ENCODE results near the gene STON2. TPM values are rescaled to one million over a fixed set of nuclear protein-coding genes. Genes with fewer than 3 reads are reported as not detected.

Gene STON2, protein sequence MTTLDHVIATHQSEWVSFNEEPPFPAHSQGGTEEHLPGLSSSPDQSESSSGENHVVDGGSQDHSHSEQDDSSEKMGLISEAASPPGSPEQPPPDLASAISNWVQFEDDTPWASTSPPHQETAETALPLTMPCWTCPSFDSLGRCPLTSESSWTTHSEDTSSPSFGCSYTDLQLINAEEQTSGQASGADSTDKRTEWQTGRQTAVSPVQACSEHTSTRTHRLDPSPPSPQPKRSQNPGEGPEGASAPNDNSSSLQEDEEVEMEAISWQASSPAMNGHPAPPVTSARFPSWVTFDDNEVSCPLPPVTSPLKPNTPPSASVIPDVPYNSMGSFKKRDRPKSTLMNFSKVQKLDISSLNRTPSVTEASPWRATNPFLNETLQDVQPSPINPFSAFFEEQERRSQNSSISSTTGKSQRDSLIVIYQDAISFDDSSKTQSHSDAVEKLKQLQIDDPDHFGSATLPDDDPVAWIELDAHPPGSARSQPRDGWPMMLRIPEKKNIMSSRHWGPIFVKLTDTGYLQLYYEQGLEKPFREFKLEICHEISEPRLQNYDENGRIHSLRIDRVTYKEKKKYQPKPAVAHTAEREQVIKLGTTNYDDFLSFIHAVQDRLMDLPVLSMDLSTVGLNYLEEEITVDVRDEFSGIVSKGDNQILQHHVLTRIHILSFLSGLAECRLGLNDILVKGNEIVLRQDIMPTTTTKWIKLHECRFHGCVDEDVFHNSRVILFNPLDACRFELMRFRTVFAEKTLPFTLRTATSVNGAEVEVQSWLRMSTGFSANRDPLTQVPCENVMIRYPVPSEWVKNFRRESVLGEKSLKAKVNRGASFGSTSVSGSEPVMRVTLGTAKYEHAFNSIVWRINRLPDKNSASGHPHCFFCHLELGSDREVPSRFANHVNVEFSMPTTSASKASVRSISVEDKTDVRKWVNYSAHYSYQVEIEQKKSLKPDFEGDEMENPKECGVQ
- total RNA-seq: 10 to 100 TPM; 12.5 to 21.8 (median 16.1) TPM

DNA sequence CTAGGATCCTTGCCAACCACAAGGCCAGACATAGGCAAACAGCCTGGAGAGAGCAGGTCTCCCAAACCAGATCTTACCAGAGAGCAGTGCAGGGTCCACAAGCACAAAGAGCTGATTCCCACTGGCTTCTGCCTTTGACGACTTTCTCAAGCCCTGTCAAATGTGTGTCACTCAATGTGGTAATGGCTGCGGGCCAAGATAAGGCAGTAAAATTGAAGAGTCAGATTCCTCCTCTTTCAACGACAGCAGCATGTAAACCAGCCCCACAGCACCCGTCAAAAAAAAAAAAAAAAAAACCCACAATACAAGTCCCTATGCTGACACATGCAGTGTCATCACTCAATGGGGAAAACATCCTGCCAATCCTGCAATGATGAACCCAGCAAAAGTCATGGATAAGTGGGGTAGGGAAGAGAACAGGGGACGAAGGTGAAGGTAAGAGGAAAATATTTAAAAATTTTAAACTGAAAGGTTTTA, at the start of gene STON2:
Gene STON2, minus strand, starts transcription at position 123 of the 477 bp plus-strand sequence. CDS start 1,942 bp downstream, outside the sequence.
- WGBS, 2 donors: 29% methylated on average over 5 of the region's 5 CpGs
- intact Hi-C loops (cut with DNase I; ENCODE audit: low total_unique reads): no loop called here
- peak; percentile 68 to 87 for DNase-seq (ENCODE audit: low spot score in 2 of 2)
- no peak within 1 kb of the TSS for H3K4me3 ChIP-seq (ENCODE audit: low read depth, poor library complexity, severe bottlenecking)
- no peak for TF ChIP-seq POLR2A (IDR thresholded peaks at IDR 0.05)
- TF ChIP-seq, protein P1, sequence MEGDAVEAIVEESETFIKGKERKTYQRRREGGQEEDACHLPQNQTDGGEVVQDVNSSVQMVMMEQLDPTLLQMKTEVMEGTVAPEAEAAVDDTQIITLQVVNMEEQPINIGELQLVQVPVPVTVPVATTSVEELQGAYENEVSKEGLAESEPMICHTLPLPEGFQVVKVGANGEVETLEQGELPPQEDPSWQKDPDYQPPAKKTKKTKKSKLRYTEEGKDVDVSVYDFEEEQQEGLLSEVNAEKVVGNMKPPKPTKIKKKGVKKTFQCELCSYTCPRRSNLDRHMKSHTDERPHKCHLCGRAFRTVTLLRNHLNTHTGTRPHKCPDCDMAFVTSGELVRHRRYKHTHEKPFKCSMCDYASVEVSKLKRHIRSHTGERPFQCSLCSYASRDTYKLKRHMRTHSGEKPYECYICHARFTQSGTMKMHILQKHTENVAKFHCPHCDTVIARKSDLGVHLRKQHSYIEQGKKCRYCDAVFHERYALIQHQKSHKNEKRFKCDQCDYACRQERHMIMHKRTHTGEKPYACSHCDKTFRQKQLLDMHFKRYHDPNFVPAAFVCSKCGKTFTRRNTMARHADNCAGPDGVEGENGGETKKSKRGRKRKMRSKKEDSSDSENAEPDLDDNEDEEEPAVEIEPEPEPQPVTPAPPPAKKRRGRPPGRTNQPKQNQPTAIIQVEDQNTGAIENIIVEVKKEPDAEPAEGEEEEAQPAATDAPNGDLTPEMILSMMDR (IDR thresholded peaks at IDR 0.05): no peak

DNA sequence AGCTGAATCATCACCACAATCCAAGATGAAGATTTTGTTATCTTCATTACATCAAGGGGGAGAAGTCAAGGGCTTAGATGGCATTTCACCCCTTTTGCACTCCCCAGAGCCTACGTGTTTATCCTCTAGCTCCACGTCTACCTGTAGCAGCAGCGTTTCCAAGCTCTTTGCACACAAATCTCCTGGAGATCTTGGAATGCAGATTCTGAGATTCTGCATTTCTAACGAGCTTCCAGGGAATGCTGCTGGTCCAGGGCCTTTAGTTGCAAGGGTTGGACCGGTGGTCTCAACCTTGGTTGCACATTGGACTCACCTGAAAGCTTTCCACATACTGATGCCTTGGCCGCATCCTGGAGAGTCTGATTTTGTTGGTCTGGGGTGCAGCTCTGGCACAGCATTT, 49.5 kb upstream of the STON2 start:
- no peak for TF ChIP-seq POLR2A (IDR thresholded peaks at IDR 0.05)
- 75 to 81% methylated on average over 6 of the region's 6 CpGs for WGBS, 2 donors
- intact Hi-C loops (cut with DNase I; ENCODE audit: low total_unique reads): no loop called here
- H3K4me3 ChIP-seq (ENCODE audit: low read depth, poor library complexity, severe bottlenecking): no peak overlapping the region
- peak in 1 of 2 donors; percentile 37 for DNase-seq (ENCODE audit: low spot score in 2 of 2)

DNA sequence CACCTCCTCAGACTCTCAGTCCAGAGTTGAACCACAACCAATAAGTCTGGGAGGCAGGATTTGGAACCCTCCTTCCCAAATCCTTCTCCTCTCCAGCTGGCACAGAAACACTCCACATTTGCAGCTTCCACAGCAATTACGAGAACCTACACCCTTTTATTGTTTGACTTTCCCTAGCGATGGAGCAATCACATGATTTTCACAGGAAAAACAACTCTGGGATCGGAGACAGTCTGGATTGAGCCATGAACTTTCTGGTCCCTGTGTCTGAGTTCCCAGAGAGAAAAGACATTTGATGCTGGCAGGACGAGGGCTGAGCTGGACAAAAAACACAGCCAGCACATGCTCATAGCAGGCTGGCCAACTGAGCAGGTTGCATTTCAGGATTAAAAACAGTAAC, 49.0 kb upstream of the STON2 start:
- TF ChIP-seq POLR2A (IDR thresholded peaks at IDR 0.05): no peak
- TF ChIP-seq, protein P1 (IDR thresholded peaks at IDR 0.05): no peak
- intact Hi-C loops (cut with DNase I; ENCODE audit: low total_unique reads): no loop called here
- no peak overlapping the region for H3K4me3 ChIP-seq (ENCODE audit: low read depth, poor library complexity, severe bottlenecking)
- peak in 1 of 2 donors; percentile 51 for DNase-seq (ENCODE audit: low spot score in 2 of 2)
- WGBS, 2 donors: 9 to 22% methylated on average over 4 of the region's 4 CpGs

DNA sequence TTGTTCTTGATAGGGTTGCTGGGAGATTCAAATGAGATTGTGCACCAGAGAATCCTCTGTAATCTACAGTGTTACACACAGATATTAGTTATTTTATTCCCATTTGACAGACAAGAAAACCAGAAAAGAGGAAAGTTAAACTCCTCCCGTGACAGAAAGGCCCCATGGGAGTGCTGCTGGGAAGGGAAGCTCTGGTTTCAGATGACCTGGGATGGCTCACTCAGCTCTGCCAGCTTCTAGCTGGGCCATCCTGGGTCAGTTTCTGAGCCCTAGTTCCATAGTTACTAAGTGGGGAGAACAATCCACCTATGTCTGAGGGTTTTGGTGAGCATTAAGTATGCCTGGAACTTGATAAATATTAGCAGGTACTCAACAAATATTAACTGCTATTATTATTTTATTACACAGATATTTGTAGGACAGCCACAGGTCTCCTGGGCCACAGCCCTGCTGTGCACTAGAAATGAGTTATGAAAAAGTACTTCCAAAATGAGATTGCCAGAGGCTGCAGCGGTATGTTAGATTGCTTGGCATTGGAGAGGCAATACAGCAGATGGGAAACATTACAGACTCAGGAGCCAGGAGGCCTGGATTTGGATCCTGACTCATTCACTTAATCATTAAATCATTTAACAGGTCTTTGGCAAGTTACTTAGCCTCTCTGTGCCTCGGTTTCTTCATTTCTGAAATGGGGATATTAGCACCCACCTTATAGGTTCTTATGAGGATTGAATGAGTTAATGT, 47.1 kb upstream of the STON2 start:
- WGBS, 2 donors: 50 to 54% methylated on average over 3 of the region's 3 CpGs
- intact Hi-C loops (cut with DNase I; ENCODE audit: low total_unique reads): no loop called here
- no peak overlapping the region for H3K4me3 ChIP-seq (ENCODE audit: low read depth, poor library complexity, severe bottlenecking)
- TF ChIP-seq, protein P1 (IDR thresholded peaks at IDR 0.05): no peak
- no peak for TF ChIP-seq POLR2A (IDR thresholded peaks at IDR 0.05)
- DNase-seq (ENCODE audit: low spot score in 2 of 2): no peak

DNA sequence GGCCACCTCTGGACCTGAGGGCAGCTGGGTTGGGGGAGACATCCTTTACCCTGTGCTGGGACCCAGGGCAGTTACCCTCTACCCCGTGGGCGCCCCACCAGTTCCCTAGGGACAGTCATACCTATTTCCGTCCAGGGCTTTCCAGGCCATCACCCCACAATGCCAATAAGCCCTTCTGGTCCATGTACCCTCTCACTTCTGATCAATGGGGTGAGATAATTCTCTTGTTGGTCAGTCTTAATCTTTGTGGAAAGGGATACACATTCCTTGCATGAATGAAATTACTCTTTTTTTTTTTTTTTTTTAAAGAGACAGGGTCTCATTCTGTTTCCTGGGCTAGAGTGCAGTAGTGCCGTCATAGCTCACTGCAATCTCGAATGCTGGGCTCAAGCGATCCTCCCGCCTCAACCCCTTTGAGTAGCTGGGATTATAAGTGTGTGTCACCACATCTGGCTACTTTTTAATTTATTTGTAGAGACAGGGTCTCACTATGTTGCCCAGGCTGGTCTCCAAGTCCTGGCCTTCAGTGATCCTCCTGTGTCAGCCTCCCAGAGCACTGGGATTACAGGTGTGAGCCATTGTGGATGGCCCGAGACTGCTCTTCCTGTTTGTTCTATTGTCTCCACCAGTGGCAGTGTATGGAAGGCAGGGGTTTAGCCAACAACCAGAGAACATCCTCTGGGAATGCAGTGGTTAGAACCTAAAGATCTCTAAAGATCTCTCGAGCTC, 46.3 kb upstream of the STON2 start:
- no peak for DNase-seq (ENCODE audit: low spot score in 2 of 2)
- no peak overlapping the region for H3K4me3 ChIP-seq (ENCODE audit: low read depth, poor library complexity, severe bottlenecking)
- no peak for TF ChIP-seq POLR2A (IDR thresholded peaks at IDR 0.05)
- TF ChIP-seq, protein P1 (IDR thresholded peaks at IDR 0.05): no peak
- intact Hi-C loops (cut with DNase I; ENCODE audit: low total_unique reads): no loop called here
- 87% methylated on average over 9 of the region's 9 CpGs for WGBS, 2 donors
